Placental pericyte (primary cell): ENCODE data around the gene UPP2. TPM values are rescaled to one million over a fixed set of nuclear protein-coding genes. Genes with fewer than 3 reads are reported as not detected.

Experiments used
- total RNA-seq: library from RNA; depleted of rRNA; stranded (reverse); fragments of >200 nt; gene quantifications from 2 replicates; pipeline ENCODE4 v1.2.3, GENCODE V29; 2012

UPP2 gene
- not detected in 2 replicates for total RNA-seq

GRCh38 chr2:158101384-158101926 is at the start of gene UPP2:
TSS of gene UPP2 (plus strand) at chr2:158101876. CDS start at chr2:158102064, 188 bp downstream.

Other genes starting within 250 kb of the UPP2 start
- 36.5 and 41.6 TPM in 2 replicates for gene ACVR1, start 225.5 kb upstream of the UPP2 start, total RNA-seq